Stimulated activated CD4-positive, alpha-beta T cell treated with anti-CD3 and anti-CD28 coated beads, Interleukin-2, amount 100 ng/mL, for 4 hours (primary cell): ENCODE measurements around the gene BCL11B.

Experiments used
- DNase-seq: peaks from one replicate; pipeline ENCODE4 v3.0.0-alpha.2; 2020; ENCODE audit warnings: low read depth

BCL11B gene

DNA sequence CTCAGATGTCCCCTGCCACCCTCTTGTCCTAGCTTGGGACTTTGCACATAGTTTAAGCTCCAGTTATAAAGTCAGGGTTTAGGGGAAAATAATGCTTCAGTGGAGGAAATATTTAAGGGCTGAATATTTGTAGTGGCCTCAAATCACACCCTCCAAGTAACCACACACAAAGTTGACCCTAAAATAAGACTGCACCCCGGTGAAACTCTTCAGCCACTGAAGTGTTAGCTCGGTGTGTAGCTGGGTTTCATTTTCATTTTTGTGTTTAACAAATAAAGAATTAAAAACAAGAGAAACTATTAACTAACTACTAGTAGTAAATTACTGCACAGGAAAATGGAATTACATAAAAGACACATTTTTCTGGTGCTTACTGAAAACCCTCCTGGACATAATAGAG lies 14.8 kb upstream of the BCL11B start:
- no peak for DNase-seq

DNA sequence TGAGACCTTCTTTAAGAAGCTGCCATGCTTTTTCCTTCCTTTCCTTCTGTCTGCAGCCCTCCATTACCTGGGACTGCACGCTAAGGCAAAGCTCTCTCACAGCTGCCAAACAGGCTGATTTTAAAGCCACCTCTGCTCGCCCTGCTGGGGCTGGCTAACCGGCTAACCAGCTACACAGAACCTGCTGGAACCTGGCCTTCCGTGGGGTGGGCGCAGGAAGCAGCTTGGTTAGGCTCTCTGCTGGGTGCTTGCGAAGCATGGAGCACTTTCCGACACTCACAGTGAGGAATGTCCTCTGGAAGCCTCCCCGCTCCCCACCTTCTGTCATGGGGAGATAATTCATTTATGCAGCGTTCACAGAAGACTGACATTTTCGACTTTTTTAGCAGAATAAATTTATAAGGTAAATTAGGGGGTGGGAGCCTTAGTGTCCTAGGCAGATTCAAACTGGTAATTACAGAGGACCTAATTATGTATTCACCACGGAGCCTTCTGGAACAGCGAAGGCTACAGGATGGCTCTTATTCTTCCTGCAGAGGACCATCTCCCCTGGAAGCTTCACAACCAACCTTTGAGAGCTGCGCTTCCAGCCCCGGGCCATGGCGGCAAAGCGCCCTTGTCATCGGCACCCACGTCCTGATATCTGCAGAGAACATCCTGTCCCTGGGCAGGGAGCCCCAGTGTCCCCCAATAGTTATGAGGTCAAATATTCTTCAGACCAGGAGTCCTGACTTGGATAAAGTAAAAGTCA lies 12.4 kb upstream of the BCL11B start:
- no peak for DNase-seq

DNA sequence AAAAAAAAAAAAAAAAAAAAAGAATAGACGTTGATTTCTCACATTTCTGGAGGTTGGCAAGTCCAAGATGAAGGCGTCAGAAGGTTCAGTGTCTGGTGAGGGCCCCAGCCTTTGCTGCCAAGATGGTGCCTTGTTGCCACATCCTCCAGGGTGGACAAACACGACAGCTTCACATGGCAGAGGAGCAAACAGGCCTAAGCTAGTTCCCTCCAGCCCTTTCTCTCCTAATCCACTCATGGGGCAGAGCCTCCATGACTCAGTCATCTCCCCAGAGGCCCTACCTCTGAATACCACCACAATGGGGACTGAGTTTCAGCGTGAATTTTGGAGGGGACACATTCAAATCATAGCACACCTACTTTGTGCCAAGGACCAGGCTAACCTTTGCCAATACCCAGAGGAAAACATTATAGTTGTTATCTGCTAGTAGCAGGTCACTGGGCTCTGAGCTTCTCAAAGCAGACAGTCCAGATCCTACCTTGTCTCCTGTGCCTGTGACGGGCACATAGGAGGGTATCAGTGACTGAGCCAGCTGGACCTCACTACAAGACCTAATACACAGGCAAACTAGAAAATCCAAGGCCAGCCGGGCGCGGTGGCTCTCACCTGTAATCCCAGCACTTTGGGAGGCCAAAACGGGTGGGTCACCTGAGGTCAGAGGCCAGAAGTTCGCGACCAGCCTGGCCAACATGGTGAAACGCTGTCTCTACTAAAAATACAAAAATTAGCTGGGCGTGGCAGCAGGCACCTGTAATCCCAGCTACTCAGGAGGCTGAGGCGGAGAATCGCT lies 10.5 kb upstream of the BCL11B start:
- no peak for DNase-seq

DNA sequence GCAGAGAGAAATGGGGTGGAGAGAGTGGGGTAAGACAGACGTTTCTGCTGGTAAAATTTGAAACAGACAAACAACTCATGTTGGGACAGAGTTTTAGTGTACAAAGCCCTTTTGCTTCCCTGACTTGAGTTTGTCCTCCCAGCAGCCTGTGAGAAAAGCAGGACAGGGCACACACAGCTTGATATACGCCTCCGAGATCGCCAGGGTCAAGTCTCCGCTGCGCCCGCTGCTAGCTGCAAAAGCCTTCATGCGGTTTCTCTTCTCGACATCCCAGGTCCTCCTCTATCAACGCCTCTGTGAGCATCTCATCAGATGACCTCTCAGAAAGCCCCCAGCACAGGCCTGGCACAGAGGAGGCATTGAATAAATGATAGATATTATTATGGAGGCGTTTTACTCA lies 9.4 kb upstream of the BCL11B start:
- DNase-seq, result no peak

DNA sequence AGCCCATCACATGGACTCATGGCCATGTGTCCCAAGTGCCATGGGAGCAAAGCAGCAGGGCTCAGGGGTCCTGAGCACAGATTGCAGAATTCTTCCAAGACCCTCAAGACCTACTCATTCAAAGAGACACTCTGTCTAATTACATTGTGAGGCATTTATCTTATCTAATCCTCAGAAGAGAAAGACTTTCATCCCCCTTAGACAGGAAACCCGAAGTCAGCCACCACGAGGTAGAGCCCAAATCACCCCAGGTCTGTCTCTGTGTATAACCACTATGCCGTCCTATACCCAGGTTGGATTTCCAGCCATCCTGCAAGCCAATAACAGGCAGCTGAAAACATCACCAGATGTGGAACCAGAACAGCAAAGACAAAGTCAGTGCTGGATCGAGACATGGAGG lies 8.9 kb upstream of the BCL11B start:
- no peak for DNase-seq

DNA sequence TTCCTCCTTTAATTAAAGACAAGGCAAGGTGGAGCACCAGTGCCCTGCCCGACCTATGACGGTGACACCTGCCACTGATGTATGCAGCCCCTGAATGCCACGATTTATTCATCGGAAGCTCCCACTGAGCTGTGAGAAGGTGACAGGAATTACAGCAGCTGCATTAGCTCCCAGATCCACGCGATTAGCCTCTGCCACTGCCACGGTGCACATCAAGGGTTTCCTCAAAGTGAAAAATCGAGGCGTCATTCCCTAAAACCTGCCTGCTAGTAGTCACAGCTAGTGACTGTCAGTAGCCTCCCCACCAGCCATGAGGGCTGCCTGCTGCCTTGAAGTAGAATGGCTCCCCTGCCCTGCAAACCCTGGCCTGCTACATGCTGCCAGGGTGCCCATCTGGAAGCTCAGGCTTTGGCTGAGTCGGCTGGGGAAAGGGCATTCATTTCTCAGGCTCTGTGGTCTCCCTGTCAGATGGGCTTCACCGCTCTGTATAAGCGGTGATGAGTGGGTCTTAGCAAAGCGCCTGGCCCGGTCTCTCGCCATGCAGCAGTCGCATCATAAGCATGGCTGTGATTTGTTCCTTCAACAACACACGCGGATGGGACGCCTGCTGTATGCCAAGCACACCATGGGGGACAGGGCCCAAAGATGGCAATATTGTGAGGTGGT lies 8.2 kb upstream of the BCL11B start:
- DNase-seq, result no peak

DNA sequence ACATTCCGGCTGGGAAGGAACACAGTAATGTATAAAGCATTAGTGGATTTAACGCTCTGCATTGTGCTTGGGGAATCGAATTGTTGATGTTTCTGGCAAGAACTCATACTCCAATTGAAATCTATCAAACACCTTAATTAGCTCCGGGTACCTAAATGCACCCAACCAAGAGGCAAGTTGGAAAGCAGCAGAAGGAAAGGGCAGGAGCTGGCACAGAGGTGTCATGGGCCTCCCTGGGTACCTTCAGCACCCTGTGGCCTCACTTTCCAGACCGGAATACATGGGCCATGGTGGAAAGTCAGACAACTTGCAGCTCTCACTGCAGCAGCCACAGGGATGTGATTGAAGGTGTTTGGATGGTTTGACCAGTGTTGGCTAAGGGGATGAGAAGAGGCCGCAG lies 6.8 kb upstream of the BCL11B start:
- no peak for DNase-seq

DNA sequence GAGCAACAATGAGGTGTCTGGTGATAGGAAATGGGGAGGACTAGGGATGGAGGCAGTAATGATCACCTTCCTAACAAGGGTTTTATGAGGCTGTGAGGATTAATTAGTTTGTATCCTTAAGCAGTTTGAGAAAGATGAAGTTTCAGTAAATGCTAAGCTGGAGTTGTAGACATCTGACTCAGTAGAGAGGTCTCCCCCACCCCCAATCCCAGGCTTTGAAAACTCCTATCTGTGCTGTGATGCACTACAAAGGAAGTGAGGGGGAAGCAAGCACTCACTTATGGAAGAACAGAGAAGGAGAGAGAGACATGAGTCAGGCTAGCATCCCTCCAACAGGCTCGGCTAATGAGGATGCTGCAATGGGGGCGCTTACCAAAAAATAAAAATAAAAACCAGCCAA lies 5.5 kb upstream of the BCL11B start:
- DNase-seq, result no peak

DNA sequence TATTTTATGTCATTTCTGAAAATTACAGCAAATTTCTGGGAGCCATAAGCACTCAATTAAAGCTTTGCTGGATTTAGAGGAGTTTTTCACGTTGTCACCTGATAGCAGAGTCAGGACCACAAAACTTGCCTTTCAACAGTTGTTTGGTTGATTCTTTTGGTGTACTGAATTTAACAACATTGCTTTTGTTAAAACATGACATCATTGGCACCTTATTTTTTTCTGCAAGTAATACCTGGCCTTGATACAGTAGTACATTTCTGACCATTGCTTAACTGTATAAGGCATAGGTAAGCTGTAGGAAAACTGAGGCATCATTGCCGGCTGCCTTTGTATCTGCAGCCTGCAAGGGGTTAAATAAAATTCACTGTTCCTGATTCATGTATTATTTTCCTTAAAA lies 4.5 kb upstream of the BCL11B start:
- no peak for DNase-seq

DNA sequence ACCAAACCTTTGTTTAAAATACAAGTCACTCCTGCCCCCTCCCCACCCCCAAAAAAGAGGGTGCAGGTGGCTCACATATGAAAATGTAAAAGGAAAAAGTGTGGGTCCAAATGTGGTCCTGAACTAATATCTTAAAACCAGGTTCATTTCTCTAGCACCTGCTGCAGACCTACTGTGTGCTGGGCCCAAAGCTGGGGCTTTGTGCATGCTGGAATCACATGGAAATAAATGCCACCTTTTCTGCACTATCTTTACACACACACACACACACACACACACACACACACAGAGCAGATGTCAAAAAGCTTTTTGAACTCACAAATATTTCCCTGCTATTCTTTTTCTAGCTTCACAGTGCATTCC lies 3.2 kb upstream of the BCL11B start:
- DNase-seq, result no peak

DNA sequence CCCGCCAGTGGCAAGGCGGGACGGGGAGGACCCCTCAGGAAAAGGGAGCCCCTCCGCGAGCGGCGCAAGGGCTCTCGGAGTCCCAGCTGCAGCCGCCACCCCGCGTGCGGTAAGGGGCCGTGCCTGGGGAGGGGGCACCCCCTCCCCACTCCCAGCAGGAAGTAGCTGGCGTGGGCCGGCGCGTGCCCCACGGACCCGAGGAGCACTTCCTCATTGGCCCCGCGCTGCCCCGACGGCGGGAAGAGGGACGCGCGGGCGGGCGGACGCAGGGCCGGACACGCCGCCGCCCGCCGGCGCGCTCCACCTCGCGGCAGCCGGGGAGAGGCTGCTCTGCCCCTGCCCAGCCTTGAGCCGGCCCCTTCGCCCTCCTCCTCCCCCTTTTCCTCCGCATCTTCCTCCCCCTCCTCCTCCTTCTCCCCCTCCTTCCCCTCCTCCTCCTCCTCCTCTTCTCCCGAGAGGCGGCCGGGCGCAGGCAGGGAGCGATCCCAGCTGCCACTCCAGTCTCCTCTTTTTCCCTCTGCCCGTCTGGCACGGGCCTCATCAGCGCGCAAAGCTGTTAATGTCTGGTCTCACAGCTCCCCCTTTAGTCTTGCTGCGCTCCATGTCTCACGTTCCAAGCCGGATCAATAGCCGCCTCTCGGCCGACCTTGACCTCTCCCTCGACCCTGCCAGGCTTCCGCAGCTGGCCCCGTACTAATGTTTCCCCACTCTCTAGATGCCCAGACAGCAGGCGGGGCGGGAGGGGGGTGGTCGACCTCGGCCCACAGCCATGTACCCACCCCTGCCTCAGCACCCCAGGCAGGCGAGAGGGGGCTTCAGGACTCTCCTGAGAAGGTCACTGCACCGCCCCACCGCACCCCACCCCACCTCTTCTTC lies 2.6 kb upstream of the BCL11B start:
- no peak for DNase-seq

DNA sequence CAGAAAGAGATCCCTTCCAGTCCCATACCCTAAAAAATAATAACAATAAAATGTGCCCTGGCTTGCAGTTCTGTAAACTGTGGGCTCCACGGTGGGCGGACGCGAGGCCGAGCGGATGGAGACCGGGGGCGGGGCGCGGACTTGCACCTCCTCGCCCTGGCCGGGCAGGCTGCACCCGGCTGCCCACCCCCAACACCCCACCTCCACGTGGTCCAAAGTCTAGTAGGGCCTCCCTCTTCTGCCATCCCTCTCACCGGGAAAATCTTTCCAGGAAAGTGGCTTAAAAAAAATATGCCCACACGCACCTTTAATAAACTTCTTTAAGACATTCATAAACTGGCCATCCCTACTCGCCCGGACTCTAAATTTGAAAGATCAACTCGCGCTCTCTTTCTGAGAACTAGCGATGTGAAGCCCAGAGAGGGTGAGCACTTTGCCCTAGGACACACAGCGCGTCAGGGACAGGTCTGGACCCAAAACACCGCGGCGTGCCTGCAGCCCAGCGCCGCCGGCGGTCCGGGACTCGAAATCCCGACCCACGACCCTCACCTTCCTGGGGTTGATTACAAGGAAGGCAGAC lies 1.9 kb upstream of the BCL11B start:
- DNase-seq, result no peak

DNA sequence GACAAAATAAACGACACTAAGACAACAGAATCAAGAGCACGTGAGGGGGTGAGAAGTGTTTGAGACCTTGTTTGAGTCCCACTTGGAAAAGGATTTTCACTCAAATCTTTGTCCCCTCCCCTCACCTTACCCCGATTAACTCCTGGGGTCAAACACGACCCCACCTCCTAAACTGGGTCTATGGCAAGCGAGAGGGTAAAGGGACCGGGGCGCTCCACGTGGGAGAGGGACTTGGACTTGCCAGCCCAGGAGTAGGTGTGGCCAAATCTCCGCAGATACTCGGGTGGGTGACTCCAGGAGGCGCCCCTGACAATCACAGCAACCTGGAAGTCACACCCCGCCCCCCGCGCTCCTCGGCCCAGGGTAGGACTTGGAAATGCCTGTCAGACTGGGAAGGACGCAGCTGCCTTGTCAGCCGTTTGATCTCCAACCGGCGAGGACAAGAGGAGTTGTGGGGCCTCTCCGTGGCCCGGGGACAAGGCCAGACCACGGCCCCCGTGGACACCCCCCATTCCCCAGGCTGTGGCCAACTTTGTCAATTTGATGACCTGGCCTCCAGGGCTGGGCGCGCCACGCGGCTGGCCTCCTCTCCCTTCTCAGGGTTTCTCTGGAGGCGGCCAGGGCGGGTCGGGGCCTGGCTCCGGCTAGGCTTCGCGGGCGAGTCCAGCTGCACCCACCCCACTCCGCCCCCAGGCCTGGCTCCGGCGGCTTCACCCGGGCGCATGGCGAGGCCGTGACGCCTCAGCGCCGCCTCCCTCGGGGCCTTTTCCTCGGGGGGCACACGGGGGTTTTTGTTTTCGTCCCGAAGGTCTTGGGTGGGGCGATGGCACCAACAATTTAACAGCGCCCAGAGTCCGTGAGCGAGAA lies 1.1 kb upstream of the BCL11B start:
- DNase-seq, result no peak

DNA sequence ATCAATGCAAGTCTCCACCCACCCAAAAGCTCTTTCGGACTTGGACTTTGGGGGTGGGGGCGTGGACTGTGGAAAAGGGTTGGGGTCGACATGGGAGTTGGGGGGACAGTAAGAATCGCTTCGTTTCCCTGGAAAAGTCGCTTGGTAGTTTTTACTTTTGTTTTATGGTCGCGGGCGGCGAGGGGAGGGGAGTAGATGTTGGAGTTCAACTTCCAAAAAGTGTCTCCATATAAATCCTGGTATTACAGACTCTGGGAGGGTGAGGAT lies 568 bp upstream of the BCL11B start:
- no peak for DNase-seq

DNA sequence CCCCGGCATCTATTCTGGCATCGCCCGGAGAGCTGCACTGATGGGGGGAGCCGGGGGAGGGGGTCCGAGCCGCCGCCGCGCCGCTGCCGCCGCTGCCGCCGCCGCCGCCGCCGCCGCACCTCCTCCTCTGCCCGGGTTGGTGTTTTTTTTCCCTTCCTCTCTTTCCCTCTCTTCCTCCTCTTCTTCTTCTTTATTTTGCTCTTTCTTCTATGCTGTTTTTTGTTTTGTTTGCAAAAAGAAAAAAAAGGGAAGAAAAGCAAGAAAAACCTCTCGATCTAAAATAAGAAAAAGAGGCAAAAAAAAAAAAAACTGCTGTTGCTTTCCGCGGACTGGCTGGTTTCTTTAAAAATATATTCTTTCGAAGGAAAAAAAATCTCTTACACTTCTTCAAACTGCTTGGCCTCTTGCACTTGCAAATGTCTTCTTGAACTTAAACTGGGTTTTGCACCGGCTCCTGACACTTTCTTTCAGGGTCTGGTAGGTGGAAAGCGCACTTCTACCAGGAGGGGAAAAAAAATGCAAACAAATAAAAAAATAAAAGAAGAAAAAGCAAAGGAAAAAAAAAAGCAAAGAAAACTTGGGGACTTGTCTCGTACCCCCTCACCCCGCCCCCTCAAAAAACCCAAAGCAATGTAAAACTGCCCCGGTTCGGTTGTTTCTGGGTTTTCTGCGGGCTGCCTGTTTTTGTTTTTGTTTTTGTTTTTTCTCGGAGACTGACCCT lies 616 bp downstream of the BCL11B start:
- DNase-seq, result no peak

DNA sequence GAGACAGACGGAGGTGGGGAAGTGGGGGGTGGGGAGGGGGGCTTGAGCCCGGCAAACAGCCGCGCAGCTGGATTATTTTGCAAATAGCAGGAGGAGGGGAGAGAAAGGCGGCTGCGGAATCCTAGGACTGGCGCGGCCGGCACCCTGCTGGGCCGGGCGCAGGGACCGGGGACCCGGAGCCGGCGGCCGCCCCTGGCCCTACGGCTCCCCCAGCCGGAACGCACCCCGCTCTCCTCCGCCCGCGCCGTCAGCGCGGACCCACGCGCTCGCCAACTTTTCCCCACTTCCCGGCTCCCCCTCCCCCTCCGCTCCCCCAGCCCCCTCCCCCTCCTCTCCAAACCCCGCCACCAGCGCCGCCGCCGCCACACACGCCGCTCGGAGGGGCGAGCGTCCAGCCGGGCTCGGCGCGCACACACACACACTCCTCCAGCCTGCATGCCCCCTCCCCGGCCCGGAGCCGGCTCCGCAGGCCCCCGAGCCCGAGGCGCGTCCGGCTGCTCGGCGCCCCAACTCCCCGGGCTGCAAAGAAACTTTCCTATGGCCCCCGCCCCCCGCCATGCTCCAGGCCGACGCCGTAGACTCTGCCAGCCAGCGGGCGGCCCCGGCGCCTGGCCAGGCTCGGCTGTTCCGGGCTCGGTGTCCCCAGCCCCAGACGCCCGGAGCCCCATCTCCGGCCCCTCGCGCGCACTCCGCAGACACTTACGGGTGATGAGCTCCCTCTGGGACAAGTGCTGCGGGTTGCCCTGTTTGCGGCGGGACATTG lies 1.4 kb downstream of the BCL11B start:
- DNase-seq, result no peak

DNA sequence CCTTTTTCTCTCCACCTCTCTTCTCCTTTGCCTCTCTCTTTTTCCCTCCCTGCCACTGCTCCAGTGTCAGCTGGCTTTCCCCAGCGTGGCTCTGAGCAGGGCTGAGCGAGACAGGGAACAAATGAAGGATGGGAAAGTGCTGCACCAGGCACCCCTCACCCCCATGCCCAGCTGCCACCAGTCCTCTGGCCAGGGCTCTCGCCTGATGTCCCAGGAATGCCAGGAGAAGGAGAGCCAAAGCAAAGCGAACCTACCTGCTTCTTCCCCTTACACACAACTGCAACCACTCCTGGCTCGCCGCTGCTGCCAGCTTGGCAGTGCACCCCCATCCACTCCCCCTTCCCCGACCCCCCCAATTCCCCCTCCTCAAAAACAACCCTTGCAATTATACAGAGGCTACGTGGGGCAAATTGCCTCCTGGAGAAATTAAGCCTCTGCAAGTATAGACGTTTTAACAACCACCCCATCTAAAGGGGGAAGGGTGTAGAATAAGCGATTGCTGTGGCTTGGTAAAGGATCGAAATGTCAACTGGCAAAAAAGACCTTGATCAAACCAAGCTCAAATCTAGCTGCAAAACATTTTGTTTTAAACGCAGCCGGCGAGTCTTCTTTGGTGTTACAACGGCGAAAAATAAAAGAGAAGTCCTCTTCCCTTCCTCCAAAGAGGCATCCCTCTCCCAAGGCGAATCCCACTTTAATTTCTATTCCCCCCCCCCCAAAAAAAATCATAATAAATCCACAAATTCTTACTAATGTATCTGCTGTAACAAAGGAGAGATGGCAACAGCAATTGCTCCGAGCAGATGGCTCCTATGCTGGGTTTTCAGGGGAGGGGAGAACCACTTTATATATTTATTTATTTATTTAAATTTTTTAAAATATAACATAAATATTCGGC lies 2.9 kb downstream of the BCL11B start:
- no peak for DNase-seq
